ENCODE results near the gene DNASE1. TPM values are rescaled to one million over a fixed set of nuclear protein-coding genes. Genes with fewer than 3 reads are reported as not detected.
A peak's percentile ranks its signal among the peaks of the same experiment; 100 is the strongest.

The DNASE1 gene
- total RNA-seq, 1 donor from 2014 or later = 7.9 TPM

- ATAC-seq = no peak
These were observed 11.0 kb downstream of the DNASE1 start for GRCh38 chr16:3665508-3665907.

GRCh38 chr16:3668626-3669025, 14.1 kb downstream of the DNASE1 start:
- ATAC-seq = no peak

GRCh38 chr16:3669082-3669481, 14.6 kb downstream of the DNASE1 start:
- no peak for ATAC-seq

GRCh38 chr16:3670711-3671110, 16.2 kb downstream of the DNASE1 start:
- no peak for ATAC-seq

- ATAC-seq = peak; percentile 6
These were observed 16.9 kb downstream of the DNASE1 start for GRCh38 chr16:3671424-3671823.

- no peak for ATAC-seq
These were observed 18.1 kb downstream of the DNASE1 start for GRCh38 chr16:3672571-3673041.

- no peak for ATAC-seq
These were observed 18.7 kb downstream of the DNASE1 start for GRCh38 chr16:3673201-3673600.

GRCh38 chr16:3673676-3674377, 19.3 kb downstream of the DNASE1 start:
- no peak for ATAC-seq

- no peak for ATAC-seq
These were observed 20.2 kb downstream of the DNASE1 start for GRCh38 chr16:3674513-3675295.

- ATAC-seq = no peak
These were observed 21.2 kb downstream of the DNASE1 start for GRCh38 chr16:3675601-3676130.

- ATAC-seq = no peak
These were observed 23.5 kb downstream of the DNASE1 start for GRCh38 chr16:3677994-3678393.

GRCh38 chr16:3681206-3681605, 26.7 kb downstream of the DNASE1 start:
- ATAC-seq = no peak

- no peak for ATAC-seq
These were observed 32.5 kb downstream of the DNASE1 start for GRCh38 chr16:3687021-3687420.

GRCh38 chr16:3687792-3688191, 33.3 kb downstream of the DNASE1 start:
- ATAC-seq = no peak

GRCh38 chr16:3689731-3690130, 35.2 kb downstream of the DNASE1 start:
- ATAC-seq = no peak

- peak; percentile 91 for ATAC-seq
These were observed 36.0 kb downstream of the DNASE1 start for GRCh38 chr16:3690470-3690928.

GRCh38 chr16:3690980-3691720, 36.7 kb downstream of the DNASE1 start:
- peak; percentile 13 for ATAC-seq

GRCh38 chr16:3691761-3692160, 37.3 kb downstream of the DNASE1 start:
- no peak for ATAC-seq

GRCh38 chr16:3694051-3694450, 39.6 kb downstream of the DNASE1 start:
- no peak for ATAC-seq

- no peak for ATAC-seq
These were observed 41.3 kb downstream of the DNASE1 start for GRCh38 chr16:3695610-3696369.

GRCh38 chr16:3696425-3697218, 42.1 kb downstream of the DNASE1 start:
- ATAC-seq = no peak

Measured in esophagus mucosa (tissue), 1 donor.